Kidney epithelial cell (primary cell): Measurements from ENCODE around the gene LPGAT1. TPM values are rescaled to one million over a fixed set of nuclear protein-coding genes. Genes with fewer than 3 reads are reported as not detected.

Source experiments
- DNase-seq: peaks from one replicate; pipeline ENCODE4 v3.0.0-alpha.2; 2010; ENCODE audit warnings: low read depth
- H3K27me3 ChIP-seq: 2 replicates; pipeline ENCODE4 v1.6.0; 2011; ENCODE audit warnings: low read length; ENCODE audit not compliant: control insufficient read depth, insufficient read depth
- H3K36me3 ChIP-seq: 2 replicates; pipeline ENCODE4 v1.5.1; 2011; ENCODE audit warnings: low read length; ENCODE audit not compliant: control insufficient read depth, insufficient read depth
- H3K4me3 ChIP-seq: 2 replicates; pipeline ENCODE4 v1.5.1; 2011; ENCODE audit warnings: low read depth, mild to moderate bottlenecking, control low read depth, low read length
- total RNA-seq: library from RNA; depleted of rRNA; stranded (reverse); fragments of >200 nt; gene quantifications from 2 replicates; pipeline ENCODE4 v1.2.3, GENCODE V29; 2015
- TF ChIP-seq, protein P1 (sequence below): IDR thresholded peaks from 2 replicates; pipeline ENCODE4 v1.5.1; 2011; ENCODE audit warnings: mild to moderate bottlenecking, moderate library complexity, low read length, control low read depth, inconsistent platforms; ENCODE audit not compliant: insufficient read depth, poor library complexity, severe bottlenecking

The LPGAT1 gene
- total RNA-seq, 1 donor from 2014 or later, result 51.9 TPM

DNA sequence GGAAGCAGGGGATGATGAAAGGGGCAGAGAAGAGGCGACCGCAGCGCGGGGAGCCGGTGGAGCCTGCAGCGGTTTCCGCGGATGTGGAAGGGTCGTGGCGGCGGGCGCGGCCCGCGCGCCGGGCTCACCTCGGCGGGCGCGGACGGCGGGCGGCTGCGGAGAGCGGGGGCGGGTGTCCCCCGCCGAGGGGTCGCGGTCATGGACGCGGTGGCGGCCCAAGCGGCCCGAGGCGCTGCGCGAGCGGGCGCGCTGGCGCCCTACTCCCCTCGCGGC lies 572 bp downstream of the LPGAT1 start:
- DNase-seq, result no peak
- H3K27me3 ChIP-seq, result no peaks in the 10 kb centered on the region
- peak overlapping the region; percentile 46 for H3K4me3 ChIP-seq
- TF ChIP-seq, protein P1, sequence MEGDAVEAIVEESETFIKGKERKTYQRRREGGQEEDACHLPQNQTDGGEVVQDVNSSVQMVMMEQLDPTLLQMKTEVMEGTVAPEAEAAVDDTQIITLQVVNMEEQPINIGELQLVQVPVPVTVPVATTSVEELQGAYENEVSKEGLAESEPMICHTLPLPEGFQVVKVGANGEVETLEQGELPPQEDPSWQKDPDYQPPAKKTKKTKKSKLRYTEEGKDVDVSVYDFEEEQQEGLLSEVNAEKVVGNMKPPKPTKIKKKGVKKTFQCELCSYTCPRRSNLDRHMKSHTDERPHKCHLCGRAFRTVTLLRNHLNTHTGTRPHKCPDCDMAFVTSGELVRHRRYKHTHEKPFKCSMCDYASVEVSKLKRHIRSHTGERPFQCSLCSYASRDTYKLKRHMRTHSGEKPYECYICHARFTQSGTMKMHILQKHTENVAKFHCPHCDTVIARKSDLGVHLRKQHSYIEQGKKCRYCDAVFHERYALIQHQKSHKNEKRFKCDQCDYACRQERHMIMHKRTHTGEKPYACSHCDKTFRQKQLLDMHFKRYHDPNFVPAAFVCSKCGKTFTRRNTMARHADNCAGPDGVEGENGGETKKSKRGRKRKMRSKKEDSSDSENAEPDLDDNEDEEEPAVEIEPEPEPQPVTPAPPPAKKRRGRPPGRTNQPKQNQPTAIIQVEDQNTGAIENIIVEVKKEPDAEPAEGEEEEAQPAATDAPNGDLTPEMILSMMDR, result no peak
- no peaks in the 10 kb centered on the region for H3K36me3 ChIP-seq

DNA sequence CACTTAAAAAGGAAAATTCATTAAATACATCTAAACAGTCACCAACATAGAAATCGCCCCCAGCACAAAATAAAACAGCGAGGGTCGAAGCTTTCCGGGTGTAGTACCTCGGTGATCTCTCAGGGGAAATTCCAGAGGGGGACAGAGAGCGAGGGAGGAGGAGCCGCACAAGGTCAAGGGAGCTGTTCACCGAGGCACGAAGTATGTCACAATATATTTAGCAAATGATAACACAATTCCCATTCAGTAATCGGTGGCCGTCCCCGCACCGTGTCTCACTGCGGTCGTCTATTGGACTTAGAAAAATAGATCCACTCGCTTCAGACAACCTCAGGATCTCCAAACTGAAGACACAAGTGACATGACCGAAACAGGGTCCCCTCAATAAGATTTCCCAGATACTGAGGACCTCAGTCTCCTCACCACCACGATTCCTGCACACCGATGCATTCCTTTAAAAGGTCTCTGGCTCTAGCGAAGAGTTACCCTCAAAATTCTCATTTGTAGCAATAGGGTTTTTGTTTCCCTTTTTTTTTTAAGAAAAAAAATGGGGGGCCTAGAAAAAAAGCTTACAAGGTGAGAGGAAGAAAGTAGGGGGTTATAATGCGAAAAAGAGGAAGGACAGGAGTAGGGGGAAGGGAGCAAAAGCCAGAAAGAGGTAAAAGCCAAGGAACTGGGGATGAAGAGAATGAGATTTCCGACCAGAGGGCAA lies 1.1 kb downstream of the LPGAT1 start:
- Histone ChIP-seq H3K27me3 (no peaks in the 10 kb centered on the region), H3K36me3 (no peaks in the 10 kb centered on the region), H3K4me3 (peak overlapping the region; percentile 46)
- TF ChIP-seq, protein P1, result peak; percentile 20
- no peak for DNase-seq

DNA sequence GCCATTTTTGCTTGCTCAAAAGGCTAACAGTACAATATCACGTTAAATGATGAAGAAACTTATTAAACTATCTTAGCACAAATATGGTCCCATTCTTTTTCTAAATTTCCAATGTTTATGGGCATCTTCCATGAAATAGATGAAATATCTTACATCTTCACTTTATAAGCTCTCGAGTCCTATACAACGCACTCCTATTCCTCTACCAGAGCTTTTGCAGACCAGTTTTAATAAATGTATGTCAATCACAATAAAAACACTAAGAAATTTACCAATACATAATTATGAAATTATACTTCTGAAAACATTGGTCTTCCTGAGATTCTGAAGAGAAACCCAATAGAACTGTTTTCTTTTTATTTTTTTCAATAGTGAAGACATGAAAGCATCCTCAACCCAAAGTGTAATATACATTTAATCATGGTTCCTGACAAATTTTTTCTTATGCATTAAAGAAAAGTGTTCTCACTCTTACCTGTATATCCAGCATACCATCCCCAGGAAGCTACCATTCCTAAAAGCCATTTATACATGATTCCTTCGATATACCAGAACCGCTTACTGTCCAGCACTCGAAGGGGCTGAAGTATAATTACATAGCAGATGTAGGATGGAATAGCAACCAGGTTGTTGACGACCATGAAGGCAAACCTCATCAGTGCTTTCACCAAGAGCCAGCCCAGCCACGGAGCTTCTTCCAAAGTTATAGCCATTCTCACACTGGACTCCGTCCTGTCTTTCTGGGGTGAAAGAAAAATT lies 1.8 kb downstream of the LPGAT1 start:
- TF ChIP-seq, protein P1, result no peak
- Histone ChIP-seq H3K27me3 (no peaks in the 10 kb centered on the region), H3K36me3 (no peaks in the 10 kb centered on the region), H3K4me3 (peak overlapping the region; percentile 46)
- DNase-seq, result no peak

DNA sequence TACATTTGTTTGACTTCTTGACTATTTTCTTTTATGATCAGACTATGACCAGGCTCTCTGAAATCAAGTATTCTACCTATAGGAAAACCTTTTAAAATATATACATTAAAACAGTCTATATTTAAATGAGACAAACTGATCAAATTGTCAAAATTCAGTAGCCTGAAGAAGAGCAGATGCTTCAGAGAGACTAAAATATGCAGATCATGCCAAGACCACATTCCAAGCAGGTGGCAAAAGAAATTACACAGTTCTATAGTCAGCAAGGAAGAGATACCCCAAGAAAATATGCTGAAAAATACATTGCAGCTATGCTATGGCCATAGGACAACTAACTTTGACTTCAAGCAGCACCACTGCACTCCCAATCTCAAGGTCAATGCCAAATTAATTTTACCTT lies 3.5 kb downstream of the LPGAT1 start:
- no peak for DNase-seq
- TF ChIP-seq, protein P1, result no peak
- H3K36me3 ChIP-seq, result no peaks in the 10 kb centered on the region
- no peak overlapping the region for H3K4me3 ChIP-seq
- no peaks in the 10 kb centered on the region for H3K27me3 ChIP-seq

DNA sequence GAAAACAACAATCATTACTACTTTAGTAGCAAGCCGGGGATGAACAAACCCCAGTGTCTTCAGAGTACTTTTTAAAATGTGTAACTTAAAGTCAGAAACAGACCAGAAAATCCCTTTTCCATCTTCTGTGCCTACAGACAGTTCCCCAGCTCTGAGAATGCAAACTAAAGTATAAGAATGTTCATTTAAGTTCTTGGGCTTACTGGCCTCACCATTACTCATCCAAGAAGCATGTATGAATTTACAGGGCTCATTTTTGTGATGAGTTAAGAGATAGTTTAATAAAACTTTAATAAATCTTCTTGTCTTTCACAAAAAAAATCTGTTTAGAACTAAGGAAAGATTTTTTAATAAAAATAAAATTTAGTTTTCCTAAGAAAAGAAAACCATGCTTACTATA lies 4.6 kb downstream of the LPGAT1 start:
- Histone ChIP-seq H3K27me3 (no peaks in the 10 kb centered on the region), H3K4me3 (no peak overlapping the region), H3K36me3 (no peaks in the 10 kb centered on the region)
- DNase-seq, result no peak
- TF ChIP-seq, protein P1, result no peak
